Measurements from ENCODE around the gene PEX26.
"Not testable (repeated sequence)": the region's sequence is repeated elsewhere in the genome, so short reads cannot be mapped to it uniquely, and the experiment has no call there.

The PEX26 gene

GRCh38 chr22:18077639-18078328 is at the start of gene PEX26:
Gene PEX26, plus strand, starts transcription at chr22:18077990. Its CDS starts 387 bp downstream, at chr22:18078377.
- Histone ChIP-seq H3K9ac (ENCODE audit: low read length) (peak within 1 kb of the TSS; percentile 92), H3K9me3 (ENCODE audit: control insufficient read depth, insufficient read depth, low read depth, low read length) (no peaks in the 10 kb centered on the region), H3K27ac (ENCODE audit: low read depth, low read length) (peak within 1 kb of the TSS; percentile 78; the same call in 1 of the 2 replicates), H3K4me1 (ENCODE audit: control insufficient read depth, insufficient read depth, low read length) (peaks cover 11% of the 10 kb centered on the region; the same call in 1 of the 2 replicates), H3K4me3 (ENCODE audit: low read depth, low read length) (peak within 1 kb of the TSS; percentile 99), H3K36me3 (ENCODE audit: control insufficient read depth, insufficient read depth, low read length) (peaks cover 29% of the 10 kb centered on the region), H3K27me3 (ENCODE audit: control insufficient read depth, insufficient read depth, low read length) (no peaks in the 10 kb centered on the region)

- no peak overlapping the region for H3K27ac ChIP-seq (ENCODE audit: low read depth, low read length)
Observed at GRCh38 chr22:18028817-18029527, 48.8 kb upstream of the PEX26 start.

GRCh38 chr22:18029686-18030267 is 48.0 kb upstream of the PEX26 start:
- H3K9ac ChIP-seq (ENCODE audit: low read length) = no peak overlapping the region

More at GRCh38 chr22:18028817-18029527, 48.8 kb upstream of the PEX26 start:
- no peaks in the 10 kb centered on the region for H3K9me3 ChIP-seq (ENCODE audit: control insufficient read depth, insufficient read depth, low read depth, low read length)
- no peak overlapping the region for H3K4me3 ChIP-seq (ENCODE audit: low read depth, low read length)
- peaks cover 42% of the 10 kb centered on the region for H3K27me3 ChIP-seq (ENCODE audit: control insufficient read depth, insufficient read depth, low read length)
- H3K9ac ChIP-seq (ENCODE audit: low read length) = no peak overlapping the region
- no peaks in the 10 kb centered on the region for H3K36me3 ChIP-seq (ENCODE audit: control insufficient read depth, insufficient read depth, low read length)
- no peaks in the 10 kb centered on the region for H3K4me1 ChIP-seq (ENCODE audit: control insufficient read depth, insufficient read depth, low read length)

DNA sequence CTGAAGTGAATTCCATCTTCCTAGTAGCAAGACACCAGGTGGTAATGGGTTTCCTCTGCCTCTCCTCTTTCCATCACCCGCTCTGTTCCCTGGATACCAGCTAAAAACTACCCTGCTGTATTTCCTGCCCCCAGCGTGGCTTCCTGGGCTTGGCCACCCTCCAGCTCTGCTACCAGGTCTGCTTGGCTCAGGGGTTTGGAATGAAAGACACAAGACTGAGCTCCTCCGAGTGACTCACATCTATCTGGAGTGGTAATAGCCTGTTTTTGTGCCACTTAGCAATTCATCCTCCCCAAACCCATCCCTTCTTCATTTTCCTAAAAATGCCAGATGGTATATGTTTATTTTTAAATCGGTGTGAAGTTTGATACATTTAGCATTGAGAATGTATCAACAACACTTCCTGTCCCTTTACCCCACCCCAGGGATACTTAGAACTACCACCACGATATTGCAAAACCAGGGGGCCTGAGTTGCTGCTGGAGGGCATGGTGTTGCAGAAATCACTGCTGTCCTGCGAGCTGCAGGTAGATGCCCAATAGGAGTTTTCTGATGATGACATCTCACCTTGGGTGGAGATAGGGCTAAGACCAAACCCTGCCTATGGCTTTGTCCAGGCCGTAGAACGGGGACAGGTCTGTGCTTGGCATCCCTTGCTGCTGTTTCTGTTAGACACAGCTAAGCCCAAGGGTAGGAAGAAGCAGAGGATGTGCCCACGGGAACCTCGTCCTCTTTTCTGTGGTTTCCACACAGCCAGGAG is 45.9 kb upstream of the PEX26 start:
- Histone ChIP-seq H3K4me3 (ENCODE audit: low read depth, low read length) (no peak overlapping the region), H3K27me3 (ENCODE audit: control insufficient read depth, insufficient read depth, low read length) (peaks cover 13% of the 10 kb centered on the region), H3K9ac (ENCODE audit: low read length) (no peak overlapping the region), H3K9me3 (ENCODE audit: control insufficient read depth, insufficient read depth, low read depth, low read length) (no peaks in the 10 kb centered on the region), H3K4me1 (ENCODE audit: control insufficient read depth, insufficient read depth, low read length) (no peaks in the 10 kb centered on the region), H3K27ac (ENCODE audit: low read depth, low read length) (no peak overlapping the region), H3K36me3 (ENCODE audit: control insufficient read depth, insufficient read depth, low read length) (no peaks in the 10 kb centered on the region)

More at GRCh38 chr22:18029686-18030267, 48.0 kb upstream of the PEX26 start:
- H3K4me1 ChIP-seq (ENCODE audit: control insufficient read depth, insufficient read depth, low read length) = no peaks in the 10 kb centered on the region
- peaks cover 34% of the 10 kb centered on the region for H3K27me3 ChIP-seq (ENCODE audit: control insufficient read depth, insufficient read depth, low read length)
- H3K9me3 ChIP-seq (ENCODE audit: control insufficient read depth, insufficient read depth, low read depth, low read length) = no peaks in the 10 kb centered on the region
- no peak overlapping the region for H3K27ac ChIP-seq (ENCODE audit: low read depth, low read length)
- H3K36me3 ChIP-seq (ENCODE audit: control insufficient read depth, insufficient read depth, low read length) = no peaks in the 10 kb centered on the region
- no peak overlapping the region for H3K4me3 ChIP-seq (ENCODE audit: low read depth, low read length)

- Histone ChIP-seq H3K4me1 (ENCODE audit: control insufficient read depth, insufficient read depth, low read length) (no peaks in the 10 kb centered on the region), H3K27ac (ENCODE audit: low read depth, low read length) (no peak overlapping the region), H3K27me3 (ENCODE audit: control insufficient read depth, insufficient read depth, low read length) (peaks cover 7% of the 10 kb centered on the region; the same call in 1 of the 2 replicates), H3K9ac (ENCODE audit: low read length) (no peak overlapping the region), H3K9me3 (ENCODE audit: control insufficient read depth, insufficient read depth, low read depth, low read length) (no peaks in the 10 kb centered on the region), H3K36me3 (ENCODE audit: control insufficient read depth, insufficient read depth, low read length) (no peaks in the 10 kb centered on the region), H3K4me3 (ENCODE audit: low read depth, low read length) (no peak overlapping the region)
Observed at GRCh38 chr22:18032455-18033101, 45.2 kb upstream of the PEX26 start.

DNA sequence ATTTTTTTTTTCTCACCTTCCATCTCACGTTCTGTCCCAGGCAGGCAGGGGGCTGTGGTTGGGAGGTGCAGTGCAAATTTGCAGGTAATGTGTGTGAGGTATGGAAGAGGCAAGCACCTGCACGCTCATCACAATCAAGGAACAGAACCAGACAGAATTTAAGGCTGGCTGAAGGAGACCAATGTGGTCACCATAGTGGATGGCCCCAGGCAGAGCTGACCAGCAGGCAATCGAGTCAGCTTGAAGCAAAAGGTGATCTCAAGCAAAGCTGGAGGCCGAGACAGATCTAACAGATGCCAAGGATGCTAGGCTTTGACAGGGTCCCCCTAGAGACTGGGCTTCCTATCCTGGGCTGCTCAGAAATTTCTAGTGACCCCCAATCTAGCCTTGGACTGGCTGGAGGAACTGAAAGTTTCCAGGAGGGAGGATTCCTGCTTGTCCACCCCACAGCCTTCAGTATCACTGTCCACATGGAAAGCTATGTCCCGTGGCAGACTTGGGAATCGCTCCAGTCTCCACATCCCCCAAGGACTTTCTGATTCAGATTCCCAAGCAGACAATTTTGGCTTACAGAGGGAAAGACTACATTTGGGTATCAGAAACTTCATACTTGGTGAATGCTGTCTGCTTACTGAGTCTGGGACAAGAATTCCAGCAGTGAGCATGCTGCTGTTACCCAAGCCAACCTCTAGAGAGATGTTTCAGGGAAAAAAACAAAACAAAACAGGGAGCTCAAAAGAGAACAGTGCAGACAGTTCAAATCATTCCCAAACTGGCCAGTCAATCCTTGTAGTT is 44.4 kb upstream of the PEX26 start:
- H3K4me3 ChIP-seq (ENCODE audit: low read depth, low read length) = no peak overlapping the region
- peaks cover 7% of the 10 kb centered on the region; the same call in 1 of the 2 replicates for H3K27me3 ChIP-seq (ENCODE audit: control insufficient read depth, insufficient read depth, low read length)
- H3K36me3 ChIP-seq (ENCODE audit: control insufficient read depth, insufficient read depth, low read length) = no peaks in the 10 kb centered on the region
- no peak overlapping the region for H3K9ac ChIP-seq (ENCODE audit: low read length)
- H3K27ac ChIP-seq (ENCODE audit: low read depth, low read length) = no peak overlapping the region
- H3K4me1 ChIP-seq (ENCODE audit: control insufficient read depth, insufficient read depth, low read length) = no peaks in the 10 kb centered on the region
- H3K9me3 ChIP-seq (ENCODE audit: control insufficient read depth, insufficient read depth, low read depth, low read length) = no peaks in the 10 kb centered on the region

DNA sequence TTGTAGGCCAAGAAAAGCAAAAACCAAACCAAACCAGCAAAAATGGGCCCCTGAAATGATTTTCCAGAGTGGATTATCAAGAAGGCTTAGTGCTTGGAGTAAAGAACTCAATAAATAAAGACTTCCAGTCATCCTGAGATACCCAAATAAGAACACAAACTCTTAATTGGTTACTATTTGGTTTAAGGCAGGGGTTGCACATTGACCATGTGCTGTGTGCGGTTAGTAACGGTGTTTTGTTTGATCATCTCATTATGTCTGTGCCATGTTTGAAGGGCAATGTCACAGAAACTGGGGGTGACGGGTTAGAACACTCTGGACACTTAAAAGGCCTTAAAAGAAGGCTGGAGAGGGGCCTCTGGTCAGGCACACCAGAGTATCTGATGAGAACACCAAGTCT is 43.7 kb upstream of the PEX26 start:
- Histone ChIP-seq H3K9me3 (ENCODE audit: control insufficient read depth, insufficient read depth, low read depth, low read length) (no peaks in the 10 kb centered on the region), H3K9ac (ENCODE audit: low read length) (no peak overlapping the region), H3K4me3 (ENCODE audit: low read depth, low read length) (no peak overlapping the region), H3K4me1 (ENCODE audit: control insufficient read depth, insufficient read depth, low read length) (no peaks in the 10 kb centered on the region), H3K27me3 (ENCODE audit: control insufficient read depth, insufficient read depth, low read length) (peaks cover 5% of the 10 kb centered on the region; the same call in 1 of the 2 replicates), H3K27ac (ENCODE audit: low read depth, low read length) (no peak overlapping the region), H3K36me3 (ENCODE audit: control insufficient read depth, insufficient read depth, low read length) (no peaks in the 10 kb centered on the region)

- no peak overlapping the region for H3K4me3 ChIP-seq (ENCODE audit: low read depth, low read length)
- no peaks in the 10 kb centered on the region for H3K9me3 ChIP-seq (ENCODE audit: control insufficient read depth, insufficient read depth, low read depth, low read length)
- H3K27me3 ChIP-seq (ENCODE audit: control insufficient read depth, insufficient read depth, low read length) = no peaks in the 10 kb centered on the region; the same call in 1 of the 2 replicates
- no peak overlapping the region for H3K27ac ChIP-seq (ENCODE audit: low read depth, low read length)
- H3K36me3 ChIP-seq (ENCODE audit: control insufficient read depth, insufficient read depth, low read length) = no peaks in the 10 kb centered on the region
- H3K4me1 ChIP-seq (ENCODE audit: control insufficient read depth, insufficient read depth, low read length) = no peaks in the 10 kb centered on the region
- no peak overlapping the region for H3K9ac ChIP-seq (ENCODE audit: low read length)
Observed at GRCh38 chr22:18035751-18036150, 42.0 kb upstream of the PEX26 start.

- not testable (repeated sequence) for H3K4me3 ChIP-seq (ENCODE audit: low read depth, low read length); H3K9ac ChIP-seq (ENCODE audit: low read length); H3K27ac ChIP-seq (ENCODE audit: low read depth, low read length); H3K9me3 ChIP-seq (ENCODE audit: control insufficient read depth, insufficient read depth, low read depth, low read length); H3K36me3 ChIP-seq (ENCODE audit: control insufficient read depth, insufficient read depth, low read length); H3K27me3 ChIP-seq (ENCODE audit: control insufficient read depth, insufficient read depth, low read length); H3K4me1 ChIP-seq (ENCODE audit: control insufficient read depth, insufficient read depth, low read length)
Observed at GRCh38 chr22:18040898-18041297, 36.9 kb upstream of the PEX26 start.

- H3K36me3 ChIP-seq (ENCODE audit: control insufficient read depth, insufficient read depth, low read length) = no peaks in the 10 kb centered on the region
- peaks cover 8% of the 10 kb centered on the region for H3K9me3 ChIP-seq (ENCODE audit: control insufficient read depth, insufficient read depth, low read depth, low read length)
- H3K27ac ChIP-seq (ENCODE audit: low read depth, low read length) = no peak overlapping the region
- no peaks in the 10 kb centered on the region for H3K4me1 ChIP-seq (ENCODE audit: control insufficient read depth, insufficient read depth, low read length)
- H3K4me3 ChIP-seq (ENCODE audit: low read depth, low read length) = no peak overlapping the region
- no peaks in the 10 kb centered on the region for H3K27me3 ChIP-seq (ENCODE audit: control insufficient read depth, insufficient read depth, low read length)
- H3K9ac ChIP-seq (ENCODE audit: low read length) = no peak overlapping the region
Observed at GRCh38 chr22:18042685-18043084, 35.1 kb upstream of the PEX26 start.

All from HUES6 (cell line).